ENCODE measurements around the gene THAP7.

DNA sequence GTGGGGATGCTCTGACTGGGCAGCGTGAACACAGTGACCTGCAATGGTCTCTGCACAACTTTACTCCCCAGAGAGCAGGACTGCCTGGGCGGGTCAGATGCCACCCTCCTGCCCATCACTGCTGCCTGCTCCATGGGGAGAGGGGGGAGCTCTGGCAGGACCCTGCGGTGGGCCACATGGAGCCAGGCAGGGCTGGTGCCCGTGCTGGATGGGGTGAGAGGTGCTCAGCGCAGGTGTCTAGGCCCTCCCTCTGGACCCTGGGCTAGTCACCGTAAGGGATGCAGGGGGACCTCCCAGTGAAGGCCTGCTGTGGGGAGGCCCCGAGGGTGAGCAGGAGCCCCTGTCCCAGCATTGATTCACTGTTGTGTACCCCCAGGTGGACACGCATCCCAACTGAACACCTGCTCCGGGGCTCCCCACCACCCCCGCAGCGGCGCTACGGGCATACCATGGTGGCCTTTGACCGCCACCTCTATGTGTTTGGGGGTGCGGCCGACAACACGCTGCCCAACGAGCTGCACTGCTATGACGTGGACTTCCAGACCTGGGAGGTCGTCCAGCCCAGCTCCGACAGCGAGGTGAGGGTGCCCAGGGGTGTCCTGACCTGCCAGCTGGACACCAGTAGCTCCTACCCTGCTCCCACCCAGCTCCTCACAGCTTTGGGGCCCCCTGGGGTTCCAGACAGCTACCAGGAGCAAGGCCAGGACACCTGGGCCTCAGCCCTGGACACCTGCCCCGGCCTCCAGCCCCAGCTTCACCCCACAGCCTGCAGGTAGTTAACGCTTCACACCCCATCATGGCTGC lies 10.5 kb downstream of the THAP7 start:
- TF ChIP-seq, protein P1, sequence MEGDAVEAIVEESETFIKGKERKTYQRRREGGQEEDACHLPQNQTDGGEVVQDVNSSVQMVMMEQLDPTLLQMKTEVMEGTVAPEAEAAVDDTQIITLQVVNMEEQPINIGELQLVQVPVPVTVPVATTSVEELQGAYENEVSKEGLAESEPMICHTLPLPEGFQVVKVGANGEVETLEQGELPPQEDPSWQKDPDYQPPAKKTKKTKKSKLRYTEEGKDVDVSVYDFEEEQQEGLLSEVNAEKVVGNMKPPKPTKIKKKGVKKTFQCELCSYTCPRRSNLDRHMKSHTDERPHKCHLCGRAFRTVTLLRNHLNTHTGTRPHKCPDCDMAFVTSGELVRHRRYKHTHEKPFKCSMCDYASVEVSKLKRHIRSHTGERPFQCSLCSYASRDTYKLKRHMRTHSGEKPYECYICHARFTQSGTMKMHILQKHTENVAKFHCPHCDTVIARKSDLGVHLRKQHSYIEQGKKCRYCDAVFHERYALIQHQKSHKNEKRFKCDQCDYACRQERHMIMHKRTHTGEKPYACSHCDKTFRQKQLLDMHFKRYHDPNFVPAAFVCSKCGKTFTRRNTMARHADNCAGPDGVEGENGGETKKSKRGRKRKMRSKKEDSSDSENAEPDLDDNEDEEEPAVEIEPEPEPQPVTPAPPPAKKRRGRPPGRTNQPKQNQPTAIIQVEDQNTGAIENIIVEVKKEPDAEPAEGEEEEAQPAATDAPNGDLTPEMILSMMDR (IDR thresholded peaks at IDR 0.05): no peak
- no peak for TF ChIP-seq POLR2A (IDR thresholded peaks at IDR 0.05)
